Testis (tissue), 2 donors: ENCODE data around the gene KCNJ15.

Source experiments
- POLR2A ChIP-seq: fragments of 450-650 bp; IDR thresholded peaks from one replicate; pipeline ENCODE4 v1.6.1; 2017; ENCODE audit warnings: antibody characterized with exemption, mild to moderate bottlenecking, moderate library complexity
- TF ChIP-seq, protein P1 (sequence below), 3 experiments: fragments of 450-650 bp in 2 of 3; fragments of 200-600 bp in 1 of 3; sonication (generic) in 1 of 3; IDR thresholded peaks; one replicate each; pipeline ENCODE4 v1.5.1; 2016 to 2019; ENCODE audit warnings: antibody characterized with exemption in 3 of 3, mild to moderate bottlenecking in 2 of 3, moderate library complexity in 1 of 3

DNA sequence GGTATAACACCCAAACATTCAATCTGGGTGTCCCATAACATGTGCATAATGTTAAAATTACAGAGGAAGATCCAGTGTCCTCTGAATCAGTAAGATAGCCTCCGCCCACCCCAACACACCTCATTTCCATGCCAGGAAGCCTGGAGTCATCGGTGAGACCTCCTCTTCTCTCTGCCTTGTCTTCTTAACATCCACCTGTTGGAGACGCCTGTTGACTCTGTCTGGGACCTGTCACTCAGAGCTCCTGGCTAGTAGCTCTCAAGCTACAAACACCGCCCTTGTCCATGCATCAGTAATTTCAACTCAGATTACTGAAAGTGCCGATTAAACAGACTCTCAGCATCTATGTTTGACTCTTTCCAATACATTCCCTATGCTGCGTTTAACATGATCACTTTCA, 27.4 kb downstream of the KCNJ15 start:
- TF ChIP-seq, protein P1, sequence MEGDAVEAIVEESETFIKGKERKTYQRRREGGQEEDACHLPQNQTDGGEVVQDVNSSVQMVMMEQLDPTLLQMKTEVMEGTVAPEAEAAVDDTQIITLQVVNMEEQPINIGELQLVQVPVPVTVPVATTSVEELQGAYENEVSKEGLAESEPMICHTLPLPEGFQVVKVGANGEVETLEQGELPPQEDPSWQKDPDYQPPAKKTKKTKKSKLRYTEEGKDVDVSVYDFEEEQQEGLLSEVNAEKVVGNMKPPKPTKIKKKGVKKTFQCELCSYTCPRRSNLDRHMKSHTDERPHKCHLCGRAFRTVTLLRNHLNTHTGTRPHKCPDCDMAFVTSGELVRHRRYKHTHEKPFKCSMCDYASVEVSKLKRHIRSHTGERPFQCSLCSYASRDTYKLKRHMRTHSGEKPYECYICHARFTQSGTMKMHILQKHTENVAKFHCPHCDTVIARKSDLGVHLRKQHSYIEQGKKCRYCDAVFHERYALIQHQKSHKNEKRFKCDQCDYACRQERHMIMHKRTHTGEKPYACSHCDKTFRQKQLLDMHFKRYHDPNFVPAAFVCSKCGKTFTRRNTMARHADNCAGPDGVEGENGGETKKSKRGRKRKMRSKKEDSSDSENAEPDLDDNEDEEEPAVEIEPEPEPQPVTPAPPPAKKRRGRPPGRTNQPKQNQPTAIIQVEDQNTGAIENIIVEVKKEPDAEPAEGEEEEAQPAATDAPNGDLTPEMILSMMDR (IDR thresholded peaks at IDR 0.05): no peak
- TF ChIP-seq POLR2A: no peak
